ENCODE results near the gene ESF1.
A peak's percentile ranks its signal among the peaks of the same experiment; 100 is the strongest.

ESF1 gene

GRCh38 chr20:13736436-13737191 is 48.1 kb downstream of the ESF1 start:
- DNase-seq (ENCODE audit: low read depth), result peak; percentile 93

DNA sequence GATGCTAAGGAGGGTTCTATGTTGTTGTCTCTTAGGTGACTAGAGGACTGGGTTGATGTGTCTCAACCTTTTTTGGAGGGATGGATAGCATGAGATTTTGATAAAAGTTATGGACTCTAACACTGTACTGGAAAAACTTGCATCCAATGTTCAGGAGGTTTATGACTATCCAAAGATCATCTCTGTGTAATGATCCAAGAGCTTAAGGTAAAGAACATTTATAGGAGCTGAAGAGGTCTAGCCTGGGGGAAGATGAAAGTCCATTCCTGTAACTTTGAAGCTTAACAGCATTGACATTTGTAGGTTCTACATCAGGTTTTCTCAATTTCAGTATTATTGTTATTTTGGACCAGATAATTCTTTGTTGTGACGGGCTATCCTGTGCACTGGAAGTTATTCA is 48.9 kb downstream of the ESF1 start:
- no peak for DNase-seq (ENCODE audit: low read depth)

DNA sequence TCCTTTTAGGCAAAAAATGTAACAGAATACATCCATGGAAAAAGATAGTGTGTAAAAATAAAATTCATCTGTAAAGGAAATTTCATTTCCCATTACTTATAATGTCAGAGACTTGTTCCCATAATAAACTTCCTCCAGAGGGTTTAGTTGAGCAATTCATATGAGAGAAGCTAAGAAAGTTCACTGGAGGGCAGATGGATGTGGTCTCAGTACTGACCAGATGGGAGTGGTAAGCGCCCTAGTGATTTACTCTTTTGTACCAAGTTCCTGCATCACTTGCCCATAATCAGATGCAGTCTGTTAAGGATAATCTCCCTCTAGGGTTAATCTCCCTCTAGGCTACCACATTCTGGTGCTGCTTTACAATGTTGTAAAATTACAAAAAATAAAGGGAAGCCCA is 61.7 kb downstream of the ESF1 start:
- DNase-seq (ENCODE audit: low read depth), result peak; percentile 64

DNA sequence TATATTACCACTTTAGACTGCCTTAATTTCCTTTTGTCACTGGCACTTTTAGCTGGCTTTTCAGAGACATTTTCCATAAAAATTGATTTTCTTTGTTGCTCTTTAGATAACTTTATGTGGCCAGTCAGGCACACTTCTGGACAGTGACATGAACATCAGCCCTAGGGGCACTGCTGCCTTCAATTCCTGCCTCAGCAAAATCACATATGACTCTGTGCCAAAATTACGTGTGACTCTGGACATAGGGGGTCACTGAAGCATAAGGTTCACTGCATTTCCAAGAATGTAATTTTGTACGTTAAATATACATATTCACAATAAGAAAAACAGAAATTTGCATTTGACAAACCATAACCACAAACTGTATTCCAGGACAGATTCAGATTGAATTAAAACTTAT is 66.5 kb downstream of the ESF1 start:
- no peak for DNase-seq (ENCODE audit: low read depth)

DNA sequence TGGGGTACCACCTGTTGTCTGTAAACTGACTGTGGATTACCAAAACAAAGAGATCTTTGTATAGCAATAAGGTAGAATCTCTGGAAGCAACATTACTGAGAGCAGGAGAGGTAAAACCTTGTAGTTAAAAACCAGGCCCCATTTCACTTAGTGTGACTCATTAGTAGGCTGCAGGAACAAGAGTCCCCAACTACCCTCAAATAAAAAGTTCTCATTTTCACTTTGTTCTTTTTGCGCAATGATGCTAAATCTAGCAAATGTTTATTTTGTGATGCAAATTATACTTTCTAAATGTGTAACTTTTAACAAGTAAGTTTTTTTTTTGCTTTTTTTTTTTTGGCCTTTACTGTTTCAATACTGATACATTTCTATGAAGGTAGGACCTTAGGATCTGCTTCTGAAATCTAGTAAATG is 67.1 kb downstream of the ESF1 start:
- DNase-seq (ENCODE audit: low read depth), result peak; percentile 5

DNA sequence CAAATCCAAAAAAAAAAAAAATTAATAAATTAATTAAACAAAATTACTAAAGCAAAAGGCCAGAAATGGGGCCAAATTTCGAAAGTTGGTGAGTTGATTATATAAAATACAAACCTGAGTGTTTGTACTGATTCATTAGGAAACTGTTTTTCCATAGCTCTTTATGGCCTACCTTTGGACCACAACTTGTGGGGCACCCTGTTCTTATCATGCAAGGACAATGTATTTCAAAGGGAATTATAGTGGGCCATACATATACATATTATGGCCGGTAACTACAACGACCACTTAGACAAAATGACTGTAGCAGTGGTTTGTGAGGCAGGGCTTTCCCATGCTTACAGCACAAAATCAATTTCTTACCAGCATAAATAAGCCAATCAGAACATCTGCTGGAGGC is 69.5 kb downstream of the ESF1 start:
- DNase-seq (ENCODE audit: low read depth), result no peak

DNA sequence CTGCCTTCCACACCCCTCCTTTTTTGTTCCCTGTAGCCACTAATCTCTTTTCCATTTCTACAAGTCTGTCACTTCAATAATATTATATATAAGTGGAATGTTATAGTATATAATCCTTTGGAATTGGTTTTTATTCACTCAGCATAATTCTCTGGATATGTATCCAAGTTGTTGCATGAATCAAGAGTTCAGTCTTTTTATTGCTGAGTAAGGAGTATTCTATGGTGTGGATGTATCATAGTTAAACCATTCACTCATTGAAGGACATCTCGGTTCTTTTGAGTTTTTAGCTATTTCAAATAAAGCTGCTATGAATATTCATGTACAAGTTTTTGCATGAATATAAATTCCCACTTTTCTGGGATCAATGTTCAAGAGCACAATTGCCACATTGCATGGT is 76.5 kb downstream of the ESF1 start:
- no peak for DNase-seq (ENCODE audit: low read depth)

DNA sequence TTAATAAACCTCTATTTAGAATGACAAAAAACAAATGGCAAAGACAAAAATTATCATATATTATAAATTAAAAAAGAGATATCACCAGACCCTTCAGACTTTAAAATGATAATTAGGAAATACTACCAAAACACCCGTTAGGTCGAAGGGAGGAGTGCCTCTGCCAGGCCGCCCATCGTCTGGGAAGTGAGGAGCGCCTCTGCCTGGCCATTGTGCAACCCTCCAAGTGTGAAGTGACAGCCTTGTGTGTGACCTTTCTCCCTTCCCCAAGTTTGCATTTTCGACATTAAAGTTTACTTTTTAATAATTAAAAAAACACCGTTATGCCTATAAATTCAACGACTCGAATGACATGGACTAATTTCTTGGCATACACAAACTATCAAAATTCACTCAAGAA is 81.5 kb downstream of the ESF1 start:
- DNase-seq (ENCODE audit: low read depth), result no peak

GRCh38 chr20:13701486-13701885 is 83.2 kb downstream of the ESF1 start:
- no peak for DNase-seq (ENCODE audit: low read depth)

GRCh38 chr20:13700761-13701160 is 84.0 kb downstream of the ESF1 start:
- DNase-seq (ENCODE audit: low read depth), result no peak

GRCh38 chr20:13694420-13695150 is 90.1 kb downstream of the ESF1 start:
- DNase-seq (ENCODE audit: low read depth), result no peak

DNA sequence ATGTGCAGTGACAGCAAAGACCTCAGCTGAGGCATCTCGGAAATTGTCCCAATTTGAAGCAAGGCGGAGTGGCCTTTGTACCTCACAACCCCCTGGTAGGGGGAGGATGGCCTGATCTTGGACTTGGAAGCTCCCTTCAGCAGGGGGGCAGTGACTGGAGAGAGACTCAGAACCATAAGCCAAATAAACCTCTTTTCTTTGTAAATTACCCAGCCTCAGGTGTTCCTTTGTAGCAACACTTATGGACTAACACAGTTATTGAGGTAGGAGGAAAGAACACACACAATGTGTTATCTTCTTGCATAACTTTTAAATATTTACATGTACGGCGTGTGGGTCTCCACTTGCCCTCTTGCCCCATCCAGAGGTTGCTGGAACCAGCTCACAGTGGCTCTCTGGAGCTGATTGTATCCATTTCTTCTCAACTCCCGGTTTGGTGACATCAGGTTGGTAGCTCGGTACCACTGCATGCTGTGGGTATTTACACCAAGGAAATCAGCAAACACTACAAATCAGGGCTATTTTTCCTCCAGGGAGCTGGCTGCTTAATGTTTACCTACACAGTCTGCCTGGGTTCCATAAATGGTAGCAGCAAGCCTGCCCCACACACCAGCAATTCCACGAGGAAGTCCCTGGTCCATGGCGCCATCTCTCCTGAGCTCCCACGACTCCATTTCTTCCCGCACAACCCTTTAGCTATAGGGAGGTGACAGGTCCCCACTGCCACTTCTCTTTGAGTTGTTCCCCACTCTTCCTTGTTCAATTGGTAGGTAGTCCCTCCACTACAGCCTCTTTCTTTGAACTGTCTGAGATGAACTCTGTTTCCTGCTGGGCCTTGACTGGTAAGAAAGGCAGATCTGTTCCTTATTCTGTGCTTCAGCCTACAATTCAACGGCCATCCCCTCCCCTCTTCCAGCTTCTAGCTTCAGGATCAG is 91.7 kb downstream of the ESF1 start:
- DNase-seq (ENCODE audit: low read depth), result no peak

GRCh38 chr20:13690943-13691342 is 93.8 kb downstream of the ESF1 start:
- no peak for DNase-seq (ENCODE audit: low read depth)

- DNase-seq (ENCODE audit: low read depth), result no peak
These were observed 96.9 kb downstream of the ESF1 start for GRCh38 chr20:13687815-13688214.

DNA sequence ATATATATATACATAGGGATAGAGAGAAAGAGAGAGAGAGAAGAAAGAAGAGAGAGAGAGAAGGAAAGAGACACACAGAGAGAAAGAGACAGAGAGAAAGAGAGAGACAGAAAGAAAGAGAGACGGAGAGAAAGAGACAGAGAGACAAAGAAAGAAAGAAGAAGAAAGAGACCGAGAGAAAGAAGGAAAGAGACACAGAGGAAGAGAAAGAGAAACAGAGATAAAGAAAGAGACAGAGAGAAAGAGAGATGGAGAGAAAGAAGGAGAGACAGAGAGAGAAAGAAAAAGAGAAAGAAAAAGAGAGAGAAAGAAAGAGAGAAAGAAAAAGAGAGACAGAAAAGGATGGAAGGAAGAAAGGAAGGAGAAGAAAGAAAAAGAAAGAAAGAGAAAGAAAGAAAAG is 99.1 kb downstream of the ESF1 start:
- DNase-seq (ENCODE audit: low read depth), result no peak

DNA sequence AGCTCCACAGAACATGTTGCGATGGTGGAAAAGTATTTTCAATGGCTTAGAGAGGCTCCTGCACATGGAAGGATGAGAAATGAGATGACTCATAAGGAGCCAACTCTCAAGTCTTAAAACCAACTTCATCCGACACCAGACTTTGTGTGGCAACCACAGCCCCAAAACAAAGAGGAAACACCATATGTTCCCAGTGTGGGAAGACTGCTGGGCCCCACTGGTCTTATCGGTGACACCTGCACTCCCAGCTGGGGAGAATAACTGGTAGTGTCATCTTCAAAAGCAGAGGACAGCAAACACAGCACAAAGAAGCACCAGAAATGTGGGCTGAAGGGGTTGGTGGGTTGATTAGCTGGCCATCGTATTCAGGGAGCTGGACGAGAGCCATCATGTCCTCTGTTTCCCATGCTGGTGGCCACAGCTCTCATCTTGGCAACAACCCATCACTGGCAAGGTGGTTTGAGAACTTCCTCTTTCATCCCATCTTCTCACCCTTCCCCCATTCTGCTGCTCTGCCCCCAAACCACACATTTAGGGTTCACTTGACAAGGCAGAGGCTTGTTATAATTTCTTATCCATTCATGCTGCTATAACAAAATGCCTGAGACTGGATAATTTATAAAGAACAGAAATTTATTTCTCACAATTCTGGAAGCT is 100.0 kb downstream of the ESF1 start:
- no peak for DNase-seq (ENCODE audit: low read depth)

GRCh38 chr20:13683833-13684232 is 100.9 kb downstream of the ESF1 start:
- no peak for DNase-seq (ENCODE audit: low read depth)

- DNase-seq (ENCODE audit: low read depth), result no peak
These were observed 103.2 kb downstream of the ESF1 start for GRCh38 chr20:13681248-13682125.

DNA sequence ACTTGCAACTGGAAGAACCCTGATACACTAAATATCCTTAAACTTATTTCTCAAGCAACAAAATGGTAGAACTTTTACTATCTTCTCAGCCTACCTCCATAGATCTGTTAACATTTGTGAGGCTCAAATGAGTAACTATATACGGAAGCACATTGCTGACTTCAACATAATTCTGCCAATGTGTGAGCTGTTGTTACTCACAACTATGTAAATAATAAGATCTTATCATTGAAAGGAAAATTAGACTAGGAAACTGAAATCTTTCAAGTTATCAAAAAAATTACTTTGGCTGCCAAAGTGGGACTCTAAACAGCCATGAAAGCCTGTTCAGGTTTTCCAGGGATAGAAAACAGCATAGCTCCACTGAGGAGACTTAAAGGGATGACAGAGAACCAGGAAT is 105.8 kb downstream of the ESF1 start:
- DNase-seq (ENCODE audit: low read depth), result no peak

DNA sequence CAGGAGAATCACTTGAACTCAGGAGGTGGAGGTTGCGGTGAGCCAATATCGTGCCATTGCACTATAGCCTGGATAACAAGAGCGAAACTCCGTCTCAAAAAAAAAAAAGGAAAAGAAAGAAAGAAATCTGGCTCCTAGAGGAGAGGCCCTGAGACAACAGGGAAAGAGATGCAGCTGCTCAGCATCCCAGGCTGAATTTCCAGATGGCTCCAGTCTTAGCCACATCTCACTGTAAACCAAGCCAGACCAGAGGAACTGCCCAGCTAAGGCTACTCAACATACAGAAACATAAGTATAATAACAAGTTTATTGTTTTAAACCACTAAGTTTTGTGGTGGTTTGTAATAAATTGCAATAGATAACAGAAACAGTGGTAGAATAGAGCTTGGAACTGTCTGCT is 107.5 kb downstream of the ESF1 start:
- no peak for DNase-seq (ENCODE audit: low read depth)

DNA sequence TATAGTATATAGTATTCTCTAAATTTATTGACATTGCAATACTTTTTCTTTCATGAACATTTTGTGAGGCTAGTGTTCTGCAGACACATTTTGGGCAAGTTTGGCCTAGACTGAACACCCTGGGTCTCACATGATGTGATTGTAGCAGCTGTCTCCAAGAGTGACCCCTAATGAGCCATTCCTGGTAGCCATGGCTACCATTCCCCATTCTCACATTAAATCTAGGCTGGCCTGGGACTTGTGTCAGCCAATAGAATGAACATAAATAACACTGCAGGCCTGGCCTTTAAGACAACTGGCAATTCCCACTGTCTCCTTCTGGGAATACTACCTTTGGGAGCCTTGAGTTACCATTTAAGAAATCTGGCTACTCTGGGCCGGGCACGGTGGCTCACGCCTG is 108.0 kb downstream of the ESF1 start:
- DNase-seq (ENCODE audit: low read depth), result no peak
